Ovary (tissue), 3 donors: ENCODE data around the gene PTPN1.

ENCODE experiments used
- CTCF ChIP-seq, 3 donors: fragments of 450-650 bp in 2 of 3; fragments of 200-600 bp in 1 of 3; IDR thresholded peaks; one replicate each; pipeline versions ENCODE4 v1.5.1 to v1.8.0; 2016 to 2022; ENCODE audit warnings: antibody characterized with exemption in 3 of 3, mild to moderate bottlenecking in 1 of 3
- EP300 ChIP-seq: sonication (generic); formaldehyde crosslinking; IDR thresholded peaks from one replicate; pipeline ENCODE4 v1.6.1; 2017; ENCODE audit warnings: antibody characterized with exemption
- POLR2A ChIP-seq: fragments of 450-650 bp; IDR thresholded peaks from one replicate; pipeline ENCODE4 v1.6.1; 2017; ENCODE audit warnings: antibody characterized with exemption, mild to moderate bottlenecking, moderate library complexity
- donor health status: DM: no; HTN: no; CAD: no.

- TF ChIP-seq CTCF (IDR thresholded peaks at IDR 0.05) (peak in 1 of 3 donors; percentile 15), POLR2A (no peak), EP300 (no peak)
These were observed 31.8 kb upstream of the PTPN1 start for GRCh38 chr20:50478162-50478990.
